ENCODE results near the gene ASIC2. TPM values are rescaled to one million over a fixed set of nuclear protein-coding genes. Genes with fewer than 3 reads are reported as not detected.

Gene ASIC2
- total and polyA plus RNA-seq, 3 experiments from 2014 or later: not detected

- CTCF ChIA-PET: no interaction called here
- no peaks in the 10 kb centered on the region for H3K36me3 ChIP-seq (ENCODE audit: insufficient read depth, low read length)
- no peak overlapping the region for H3K27ac ChIP-seq (ENCODE audit: low read depth, low read length)
- Mint-ChIP-seq H3K27ac (no peak overlapping the region), H3K4me3 (no peak overlapping the region), H3K36me3 (no peaks in the 10 kb centered on the region), H3K4me1 (no peaks in the 10 kb centered on the region), H3K9me3 (no peaks in the 10 kb centered on the region), H3K27me3 (peaks cover 4 to 16% of the 10 kb centered on the region in 2 donors)
- H3K4me3 ChIP-seq (ENCODE audit: low read length): no peak overlapping the region
- H3K4me1 ChIP-seq (ENCODE audit: insufficient read depth, low read length): no peaks in the 10 kb centered on the region
- POLR2A ChIA-PET: no interaction called here
- H3K27me3 ChIP-seq (ENCODE audit: insufficient read depth, low read length, poor library complexity, severe bottlenecking): no peaks in the 10 kb centered on the region
- no peaks in the 10 kb centered on the region for H3K9me3 ChIP-seq (ENCODE audit: low read length)
- DNase-seq: no peak
These were observed 29.0 kb upstream of the ASIC2 start for GRCh38 chr17:33322063-33322462.

- POLR2A ChIA-PET: no interaction called here
- Histone ChIP-seq H3K27ac (ENCODE audit: low read depth, low read length) (no peak overlapping the region), H3K9me3 (ENCODE audit: low read length) (no peaks in the 10 kb centered on the region), H3K36me3 (ENCODE audit: insufficient read depth, low read length) (no peaks in the 10 kb centered on the region), H3K27me3 (ENCODE audit: insufficient read depth, low read length, poor library complexity, severe bottlenecking) (no peaks in the 10 kb centered on the region), H3K4me1 (ENCODE audit: insufficient read depth, low read length) (no peaks in the 10 kb centered on the region), H3K4me3 (ENCODE audit: low read length) (no peak overlapping the region)
- no peaks in the 10 kb centered on the region for H3K36me3 Mint-ChIP-seq
- no peaks in the 10 kb centered on the region for H3K9me3 Mint-ChIP-seq
- no peak for DNase-seq
- no peak overlapping the region for H3K27ac Mint-ChIP-seq
- H3K4me3 Mint-ChIP-seq: no peak overlapping the region
- CTCF ChIA-PET: no interaction called here
- peaks cover 0 to 4% (median 0%) of the 10 kb centered on the region in 3 donors for H3K4me1 Mint-ChIP-seq
- peaks cover 0 to 17% of the 10 kb centered on the region in 2 donors for H3K27me3 Mint-ChIP-seq
These were observed 25.1 kb upstream of the ASIC2 start for GRCh38 chr17:33318241-33318640.

- ChIA-PET CTCF (no interaction called here), POLR2A (no interaction called here)
- Mint-ChIP-seq H3K9me3 (no peaks in the 10 kb centered on the region), H3K36me3 (no peaks in the 10 kb centered on the region), H3K4me3 (no peak overlapping the region), H3K4me1 (peaks cover 0 to 4% (median 0%) of the 10 kb centered on the region in 3 donors), H3K27me3 (peaks cover 0 to 21% of the 10 kb centered on the region in 2 donors), H3K27ac (no peak overlapping the region)
- no peak overlapping the region for H3K27ac ChIP-seq (ENCODE audit: low read depth, low read length)
- H3K9me3 ChIP-seq (ENCODE audit: low read length): no peaks in the 10 kb centered on the region
- H3K27me3 ChIP-seq (ENCODE audit: insufficient read depth, low read length, poor library complexity, severe bottlenecking): no peaks in the 10 kb centered on the region
- DNase-seq: no peak
- no peak overlapping the region for H3K4me3 ChIP-seq (ENCODE audit: low read length)
- no peaks in the 10 kb centered on the region for H3K36me3 ChIP-seq (ENCODE audit: insufficient read depth, low read length)
- H3K4me1 ChIP-seq (ENCODE audit: insufficient read depth, low read length): no peaks in the 10 kb centered on the region
These were observed 23.7 kb upstream of the ASIC2 start for GRCh38 chr17:33316746-33317145.

- ChIA-PET CTCF (no interaction called here), POLR2A (no interaction called here)
- Histone ChIP-seq H3K27ac (ENCODE audit: low read depth, low read length) (no peak overlapping the region), H3K4me1 (ENCODE audit: insufficient read depth, low read length) (no peaks in the 10 kb centered on the region), H3K27me3 (ENCODE audit: insufficient read depth, low read length, poor library complexity, severe bottlenecking) (no peaks in the 10 kb centered on the region), H3K4me3 (ENCODE audit: low read length) (no peak overlapping the region), H3K36me3 (ENCODE audit: insufficient read depth, low read length) (no peaks in the 10 kb centered on the region), H3K9me3 (ENCODE audit: low read length) (no peaks in the 10 kb centered on the region)
- Mint-ChIP-seq H3K27me3 (peaks cover 8 to 17% of the 10 kb centered on the region in 2 donors), H3K27ac (no peak overlapping the region), H3K4me1 (peaks cover 0 to 4% (median 0%) of the 10 kb centered on the region in 3 donors), H3K36me3 (no peaks in the 10 kb centered on the region), H3K9me3 (no peaks in the 10 kb centered on the region), H3K4me3 (no peak overlapping the region)
- DNase-seq: no peak
These were observed 17.2 kb upstream of the ASIC2 start for GRCh38 chr17:33310296-33310695.

GRCh38 chr17:33303254-33303653 is 10.2 kb upstream of the ASIC2 start:
- peaks cover 0 to 5% (median 0%) of the 10 kb centered on the region in 5 donors for H3K9me3 Mint-ChIP-seq
- no peak overlapping the region for H3K4me3 ChIP-seq (ENCODE audit: low read length)
- no peak for DNase-seq
- H3K4me1 ChIP-seq (ENCODE audit: insufficient read depth, low read length): no peaks in the 10 kb centered on the region
- peaks cover 0 to 2% (median 0%) of the 10 kb centered on the region in 3 donors for H3K36me3 Mint-ChIP-seq
- peaks cover 12 to 16% (median 14%) of the 10 kb centered on the region in 3 donors for H3K4me1 Mint-ChIP-seq
- ChIA-PET CTCF (no interaction called here), POLR2A (no interaction called here)
- H3K27ac Mint-ChIP-seq: peak overlapping the region in 2 of 8 donors; percentile 18 to 52
- no peak overlapping the region for H3K27ac ChIP-seq (ENCODE audit: low read depth, low read length)
- no peaks in the 10 kb centered on the region for H3K36me3 ChIP-seq (ENCODE audit: insufficient read depth, low read length)
- H3K27me3 ChIP-seq (ENCODE audit: insufficient read depth, low read length, poor library complexity, severe bottlenecking): no peaks in the 10 kb centered on the region
- no peaks in the 10 kb centered on the region for H3K9me3 ChIP-seq (ENCODE audit: low read length)
- peak overlapping the region in 2 of 7 donors; percentile 0 to 16 for H3K4me3 Mint-ChIP-seq
- H3K27me3 Mint-ChIP-seq: peaks cover 10 to 14% of the 10 kb centered on the region in 2 donors

- Histone ChIP-seq H3K27me3 (ENCODE audit: insufficient read depth, low read length, poor library complexity, severe bottlenecking) (no peaks in the 10 kb centered on the region), H3K4me1 (ENCODE audit: insufficient read depth, low read length) (no peaks in the 10 kb centered on the region), H3K36me3 (ENCODE audit: insufficient read depth, low read length) (no peaks in the 10 kb centered on the region), H3K27ac (ENCODE audit: low read depth, low read length) (no peak overlapping the region), H3K9me3 (ENCODE audit: low read length) (no peaks in the 10 kb centered on the region), H3K4me3 (ENCODE audit: low read length) (no peak overlapping the region)
- DNase-seq: no peak
- peaks cover 12 to 16% (median 14%) of the 10 kb centered on the region in 3 donors for H3K4me1 Mint-ChIP-seq
- no peak overlapping the region for H3K4me3 Mint-ChIP-seq
- POLR2A ChIA-PET: no interaction called here
- peaks cover 0 to 5% (median 0%) of the 10 kb centered on the region in 5 donors for H3K9me3 Mint-ChIP-seq
- H3K27me3 Mint-ChIP-seq: peaks cover 10 to 11% of the 10 kb centered on the region in 2 donors
- CTCF ChIA-PET: no interaction called here
- peaks cover 0 to 2% (median 0%) of the 10 kb centered on the region in 3 donors for H3K36me3 Mint-ChIP-seq
- H3K27ac Mint-ChIP-seq: peak overlapping the region in 1 of 8 donors; percentile 39
These were observed 9.3 kb upstream of the ASIC2 start for GRCh38 chr17:33302394-33302793.

- no peaks in the 10 kb centered on the region for H3K4me1 ChIP-seq (ENCODE audit: insufficient read depth, low read length)
- no peaks in the 10 kb centered on the region for H3K36me3 ChIP-seq (ENCODE audit: insufficient read depth, low read length)
- ChIA-PET CTCF (no interaction called here), POLR2A (no interaction called here)
- no peak overlapping the region for H3K27ac ChIP-seq (ENCODE audit: low read depth, low read length)
- Mint-ChIP-seq H3K4me3 (no peak overlapping the region), H3K4me1 (peaks cover 12 to 16% (median 14%) of the 10 kb centered on the region in 3 donors), H3K36me3 (peaks cover 0 to 2% (median 0%) of the 10 kb centered on the region in 3 donors), H3K9me3 (peaks cover 0 to 5% (median 0%) of the 10 kb centered on the region in 5 donors), H3K27me3 (peaks cover 15 to 24% of the 10 kb centered on the region in 2 donors), H3K27ac (no peak overlapping the region)
- no peaks in the 10 kb centered on the region for H3K27me3 ChIP-seq (ENCODE audit: insufficient read depth, low read length, poor library complexity, severe bottlenecking)
- H3K9me3 ChIP-seq (ENCODE audit: low read length): no peaks in the 10 kb centered on the region
- no peak overlapping the region for H3K4me3 ChIP-seq (ENCODE audit: low read length)
- no peak for DNase-seq
These were observed 7.1 kb upstream of the ASIC2 start for GRCh38 chr17:33300241-33300640.

- no peak overlapping the region for H3K27ac ChIP-seq (ENCODE audit: low read depth, low read length)
- Mint-ChIP-seq H3K9me3 (peaks cover 0 to 5% (median 0%) of the 10 kb centered on the region in 5 donors), H3K27ac (no peak overlapping the region), H3K27me3 (peaks cover 26 to 30% of the 10 kb centered on the region in 2 donors), H3K4me1 (peaks cover 14 to 16% (median 15%) of the 10 kb centered on the region in 3 donors), H3K36me3 (peaks cover 0 to 3% (median 0%) of the 10 kb centered on the region in 3 donors), H3K4me3 (no peak overlapping the region)
- H3K4me3 ChIP-seq (ENCODE audit: low read length): no peak overlapping the region
- H3K27me3 ChIP-seq (ENCODE audit: insufficient read depth, low read length, poor library complexity, severe bottlenecking): peaks cover 3% of the 10 kb centered on the region
- ChIA-PET POLR2A (no interaction called here), CTCF (no interaction called here)
- no peaks in the 10 kb centered on the region for H3K9me3 ChIP-seq (ENCODE audit: low read length)
- no peak for DNase-seq
- H3K36me3 ChIP-seq (ENCODE audit: insufficient read depth, low read length): no peaks in the 10 kb centered on the region
- no peaks in the 10 kb centered on the region for H3K4me1 ChIP-seq (ENCODE audit: insufficient read depth, low read length)
These were observed 6.0 kb upstream of the ASIC2 start for GRCh38 chr17:33299115-33299514.

Data from CD8-positive, alpha-beta memory T cell (primary cell).